ENCODE measurements around the gene ITGB4. TPM values are rescaled to one million over a fixed set of nuclear protein-coding genes. Genes with fewer than 3 reads are reported as not detected.
A peak's percentile ranks its signal among the peaks of the same experiment; 100 is the strongest.

ITGB4 gene
- total and polyA plus RNA-seq, 2 of the 13 experiments (the other 11 are each of a cell fraction or from before 2014, with no cell fraction given) = 6.9 to 14.5 TPM

GRCh38 chr17:75779250-75779986 lies 58.2 kb downstream of the ITGB4 start (continued):
- TF ChIP-seq TFDP2 (CRISPR knock-in tag; IDR thresholded peaks at IDR 0.05) = peak; percentile 62
- TF ChIP-seq SATB2 (CRISPR knock-in tag; IDR thresholded peaks at IDR 0.05) = peak; percentile 88
- TF ChIP-seq YY1 (IDR thresholded peaks at IDR 0.05; ENCODE audit: insufficient read depth, insufficient replicate concordance, low read depth, low read length) = peak; percentile 80
- peak; percentile 91 for TF ChIP-seq MEIS2 (CRISPR knock-in tag; IDR thresholded peaks at IDR 0.05)
- TF ChIP-seq TBX2 (CRISPR knock-in tag; IDR thresholded peaks at IDR 0.05; ENCODE audit: borderline replicate concordance) = peak; percentile 91
- TF ChIP-seq HOXA5 (CRISPR knock-in tag; IDR thresholded peaks at IDR 0.05) = peak; percentile 95
- peak; percentile 92 for TF ChIP-seq ZNF598 (CRISPR knock-in tag; IDR thresholded peaks at IDR 0.05; ENCODE audit: borderline replicate concordance)
- TF ChIP-seq ZBTB1 (CRISPR knock-in tag; IDR thresholded peaks at IDR 0.05; ENCODE audit: borderline replicate concordance) = peak; percentile 80; the same call in 1 of the 2 replicates
- TF ChIP-seq TEAD3 (CRISPR knock-in tag; optimal IDR thresholded peaks at IDR 0.05; ENCODE audit: borderline replicate concordance) = peak; percentile 69
- peak; percentile 72 for TF ChIP-seq NCOA2 (CRISPR knock-in tag; IDR thresholded peaks at IDR 0.05)
- TF ChIP-seq SAP130 (CRISPR knock-in tag; IDR thresholded peaks at IDR 0.05; ENCODE audit: low read depth) = peak; percentile 95
- TF ChIP-seq IRX3 (CRISPR knock-in tag; IDR thresholded peaks at IDR 0.05; ENCODE audit: borderline replicate concordance, low read depth) = no peak; the same call in 1 of the 2 replicates
- 0 out of 2 replicates have a peak, but pooled peaks have one; percentile 25 for TF ChIP-seq ZNF432 (CRISPR knock-in tag; IDR thresholded peaks at IDR 0.05; ENCODE audit: borderline replicate concordance)
- no peak for TF ChIP-seq KIAA2018 (CRISPR knock-in tag; IDR thresholded peaks at IDR 0.05; ENCODE audit: borderline replicate concordance)
- TF ChIP-seq GPBP1L1 (CRISPR knock-in tag; IDR thresholded peaks at IDR 0.05) = no peak
- peak; percentile 79; the same call in 1 of the 3 replicates for TF ChIP-seq MXI1 (IDR thresholded peaks at IDR 0.05; ENCODE audit: borderline replicate concordance, low read depth, low read length)
- TF ChIP-seq DNMT1 (CRISPR knock-in tag; IDR thresholded peaks at IDR 0.05) = no peak
